ENCODE results near the gene CCL5. TPM values are rescaled to one million over a fixed set of nuclear protein-coding genes. Genes with fewer than 3 reads are reported as not detected.

Gene CCL5
- total and polyA plus RNA-seq, 2 experiments from 2014 or later: not detected

DNA sequence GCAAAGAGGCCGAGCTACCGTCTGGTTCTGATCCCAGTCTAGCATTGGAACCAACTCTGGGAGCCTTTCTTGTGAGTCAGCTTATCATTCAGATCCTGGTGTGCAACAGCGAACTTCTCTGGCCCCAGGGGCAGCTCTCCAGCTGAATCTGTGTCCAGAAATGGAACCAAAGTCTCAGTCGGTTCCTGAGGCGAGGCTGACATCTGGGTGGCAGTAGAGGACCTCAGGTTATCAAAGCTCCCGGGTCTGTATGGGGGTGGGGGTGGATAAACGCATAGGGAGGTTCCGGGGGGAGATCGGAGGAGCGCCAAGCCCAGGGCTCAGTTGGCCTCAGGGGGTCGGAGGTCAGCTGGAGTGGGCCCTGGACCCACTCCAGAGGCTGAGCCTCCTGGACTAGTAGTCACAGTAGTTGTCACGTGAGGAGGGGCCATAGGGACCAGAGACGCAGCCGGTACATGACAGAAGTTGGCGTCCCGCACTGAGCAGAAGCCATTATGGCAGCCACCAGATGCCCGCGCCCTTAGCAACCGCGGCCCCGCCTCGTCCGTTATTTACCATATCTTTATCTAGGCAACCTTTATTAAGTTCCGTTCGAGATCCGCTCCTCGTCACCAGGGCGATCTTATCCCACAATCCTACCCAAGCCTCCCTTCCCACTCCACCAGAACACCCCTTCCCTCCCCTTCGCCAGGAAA, 37.5 kb upstream of the CCL5 start:
- TF ChIP-seq, protein P1, sequence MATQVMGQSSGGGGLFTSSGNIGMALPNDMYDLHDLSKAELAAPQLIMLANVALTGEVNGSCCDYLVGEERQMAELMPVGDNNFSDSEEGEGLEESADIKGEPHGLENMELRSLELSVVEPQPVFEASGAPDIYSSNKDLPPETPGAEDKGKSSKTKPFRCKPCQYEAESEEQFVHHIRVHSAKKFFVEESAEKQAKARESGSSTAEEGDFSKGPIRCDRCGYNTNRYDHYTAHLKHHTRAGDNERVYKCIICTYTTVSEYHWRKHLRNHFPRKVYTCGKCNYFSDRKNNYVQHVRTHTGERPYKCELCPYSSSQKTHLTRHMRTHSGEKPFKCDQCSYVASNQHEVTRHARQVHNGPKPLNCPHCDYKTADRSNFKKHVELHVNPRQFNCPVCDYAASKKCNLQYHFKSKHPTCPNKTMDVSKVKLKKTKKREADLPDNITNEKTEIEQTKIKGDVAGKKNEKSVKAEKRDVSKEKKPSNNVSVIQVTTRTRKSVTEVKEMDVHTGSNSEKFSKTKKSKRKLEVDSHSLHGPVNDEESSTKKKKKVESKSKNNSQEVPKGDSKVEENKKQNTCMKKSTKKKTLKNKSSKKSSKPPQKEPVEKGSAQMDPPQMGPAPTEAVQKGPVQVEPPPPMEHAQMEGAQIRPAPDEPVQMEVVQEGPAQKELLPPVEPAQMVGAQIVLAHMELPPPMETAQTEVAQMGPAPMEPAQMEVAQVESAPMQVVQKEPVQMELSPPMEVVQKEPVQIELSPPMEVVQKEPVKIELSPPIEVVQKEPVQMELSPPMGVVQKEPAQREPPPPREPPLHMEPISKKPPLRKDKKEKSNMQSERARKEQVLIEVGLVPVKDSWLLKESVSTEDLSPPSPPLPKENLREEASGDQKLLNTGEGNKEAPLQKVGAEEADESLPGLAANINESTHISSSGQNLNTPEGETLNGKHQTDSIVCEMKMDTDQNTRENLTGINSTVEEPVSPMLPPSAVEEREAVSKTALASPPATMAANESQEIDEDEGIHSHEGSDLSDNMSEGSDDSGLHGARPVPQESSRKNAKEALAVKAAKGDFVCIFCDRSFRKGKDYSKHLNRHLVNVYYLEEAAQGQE (IDR thresholded peaks at IDR 0.05; ENCODE audit: unreplicated experiment): no peak
- no peak for TF ChIP-seq CREB1 (CRISPR knock-in tag; IDR thresholded peaks at IDR 0.05; ENCODE audit: low read depth)
- TF ChIP-seq, protein P2, sequence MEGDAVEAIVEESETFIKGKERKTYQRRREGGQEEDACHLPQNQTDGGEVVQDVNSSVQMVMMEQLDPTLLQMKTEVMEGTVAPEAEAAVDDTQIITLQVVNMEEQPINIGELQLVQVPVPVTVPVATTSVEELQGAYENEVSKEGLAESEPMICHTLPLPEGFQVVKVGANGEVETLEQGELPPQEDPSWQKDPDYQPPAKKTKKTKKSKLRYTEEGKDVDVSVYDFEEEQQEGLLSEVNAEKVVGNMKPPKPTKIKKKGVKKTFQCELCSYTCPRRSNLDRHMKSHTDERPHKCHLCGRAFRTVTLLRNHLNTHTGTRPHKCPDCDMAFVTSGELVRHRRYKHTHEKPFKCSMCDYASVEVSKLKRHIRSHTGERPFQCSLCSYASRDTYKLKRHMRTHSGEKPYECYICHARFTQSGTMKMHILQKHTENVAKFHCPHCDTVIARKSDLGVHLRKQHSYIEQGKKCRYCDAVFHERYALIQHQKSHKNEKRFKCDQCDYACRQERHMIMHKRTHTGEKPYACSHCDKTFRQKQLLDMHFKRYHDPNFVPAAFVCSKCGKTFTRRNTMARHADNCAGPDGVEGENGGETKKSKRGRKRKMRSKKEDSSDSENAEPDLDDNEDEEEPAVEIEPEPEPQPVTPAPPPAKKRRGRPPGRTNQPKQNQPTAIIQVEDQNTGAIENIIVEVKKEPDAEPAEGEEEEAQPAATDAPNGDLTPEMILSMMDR (conservative IDR thresholded peaks at IDR 0.05; ENCODE audit: low read depth in 2 of 2): no peak
- TF ChIP-seq ZNF331 (CRISPR knock-in tag; IDR thresholded peaks at IDR 0.05; ENCODE audit: low read depth): no peak
- H3K27me3 ChIP-seq (ENCODE audit: insufficient read depth): no peaks in the 10 kb centered on the region
- H3K27ac ChIP-seq (ENCODE audit: low read depth): no peak overlapping the region
- no peaks in the 10 kb centered on the region for H3F3A ChIP-seq (replicated peaks; ENCODE audit: low read depth)
- H3K27ac Mint-ChIP-seq: no peak overlapping the region
- peaks cover 2% of the 10 kb centered on the region; the same call in 1 of the 3 replicates for H3K4me1 Mint-ChIP-seq
- no peaks in the 10 kb centered on the region for H3K79me2 ChIP-seq (replicated peaks; ENCODE audit: insufficient read depth)
- H3K9me3 Mint-ChIP-seq: peaks cover 45% of the 10 kb centered on the region
- H4K20me1 ChIP-seq (replicated peaks; ENCODE audit: insufficient read depth): no peaks in the 10 kb centered on the region; the same call in 1 of the 2 replicates
- peaks cover 40% of the 10 kb centered on the region for H3K36me3 Mint-ChIP-seq (ENCODE audit: low read depth)
- H3K4me1 ChIP-seq (ENCODE audit: insufficient read depth): no peaks in the 10 kb centered on the region
- no peak overlapping the region for H3K4me3 Mint-ChIP-seq
- ATAC-seq (no peak), DNase-seq (ENCODE audit: low spot score) (no peak)
- H3K27me3 Mint-ChIP-seq (ENCODE audit: insufficient read depth, low read depth, poor library complexity): no peaks in the 10 kb centered on the region
- H3K36me3 ChIP-seq (ENCODE audit: insufficient read depth): no peaks in the 10 kb centered on the region
- H3K4me3 ChIP-seq: no peak overlapping the region
- H2AFZ ChIP-seq: no peak overlapping the region
- 0 out of 2 replicates have a peak, but pooled peaks cover 3% of the 10 kb centered on the region for H3K9me2 ChIP-seq (ENCODE audit: insufficient read depth)
- H3K4me2 ChIP-seq: no peak overlapping the region

DNA sequence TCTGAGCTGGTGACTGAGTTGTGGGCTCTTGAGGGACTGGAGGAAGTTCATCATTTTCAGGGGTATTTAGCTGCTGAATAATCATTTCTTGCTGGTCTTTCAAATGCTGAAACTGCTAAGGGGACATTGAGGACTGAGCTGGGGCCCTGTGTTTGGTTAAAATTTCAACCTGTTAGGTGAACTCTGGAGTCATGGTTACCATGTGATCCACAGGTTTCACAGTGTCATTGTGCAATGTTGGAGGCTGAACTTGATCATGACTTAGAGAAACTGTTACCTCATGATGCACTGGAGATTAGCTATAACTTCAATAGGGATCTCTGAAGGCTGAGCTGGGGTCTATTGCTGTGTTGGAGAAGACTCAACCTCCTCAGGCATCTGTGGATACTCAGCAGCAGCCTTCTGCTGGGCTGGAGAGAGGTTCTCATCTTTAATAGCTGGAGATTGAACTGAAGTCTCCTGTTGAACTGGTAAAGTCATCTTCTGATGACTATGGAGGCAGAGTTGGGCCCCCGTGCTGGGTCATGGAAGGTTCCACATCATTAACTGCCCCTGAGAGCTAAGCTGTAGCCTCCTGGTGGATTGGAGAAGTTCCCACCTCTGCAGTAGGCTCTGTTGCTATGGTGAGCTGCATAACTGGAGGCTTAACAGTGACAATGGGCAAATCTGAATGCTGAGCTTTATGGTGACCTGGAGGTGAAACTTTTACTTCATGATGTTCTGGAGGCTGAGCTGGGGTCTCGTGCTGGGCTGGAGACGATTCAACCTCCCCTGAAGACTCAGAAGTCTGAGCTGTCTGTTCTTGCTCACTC, 35.2 kb upstream of the CCL5 start:
- peaks cover 44% of the 10 kb centered on the region for H3K36me3 Mint-ChIP-seq (ENCODE audit: low read depth)
- Histone ChIP-seq H3K27ac (ENCODE audit: low read depth) (no peak overlapping the region), H3K36me3 (ENCODE audit: insufficient read depth) (no peaks in the 10 kb centered on the region), H3K9me2 (ENCODE audit: insufficient read depth) (0 out of 2 replicates have a peak, but pooled peaks cover 3% of the 10 kb centered on the region), H3K79me2 (replicated peaks; ENCODE audit: insufficient read depth) (no peaks in the 10 kb centered on the region), H3F3A (replicated peaks; ENCODE audit: low read depth) (no peaks in the 10 kb centered on the region), H4K20me1 (replicated peaks; ENCODE audit: insufficient read depth) (no peaks in the 10 kb centered on the region), H3K27me3 (ENCODE audit: insufficient read depth) (no peaks in the 10 kb centered on the region), H2AFZ (no peak overlapping the region), H3K4me1 (ENCODE audit: insufficient read depth) (no peaks in the 10 kb centered on the region), H3K4me2 (no peak overlapping the region), H3K4me3 (no peak overlapping the region)
- no peaks in the 10 kb centered on the region for H3K4me1 Mint-ChIP-seq
- H3K27me3 Mint-ChIP-seq (ENCODE audit: insufficient read depth, low read depth, poor library complexity): peaks cover 3% of the 10 kb centered on the region
- no peak overlapping the region for H3K27ac Mint-ChIP-seq
- H3K9me3 Mint-ChIP-seq: peaks cover 59% of the 10 kb centered on the region
- TF ChIP-seq EZH2 (IDR thresholded peaks at IDR 0.05; ENCODE audit: low read depth, unreplicated experiment) (no peak), CREB1 (CRISPR knock-in tag; IDR thresholded peaks at IDR 0.05; ENCODE audit: low read depth) (no peak), STAT1 (IDR thresholded peaks at IDR 0.05; ENCODE audit: unreplicated experiment) (no peak), JUNB (IDR thresholded peaks at IDR 0.05; ENCODE audit: unreplicated experiment) (no peak)
- TF ChIP-seq, protein P2 (conservative IDR thresholded peaks at IDR 0.05; ENCODE audit: low read depth in 2 of 2): no peak
- TF ChIP-seq, protein P1 (IDR thresholded peaks at IDR 0.05; ENCODE audit: unreplicated experiment): no peak
- H3K4me3 Mint-ChIP-seq: no peak overlapping the region
- no peak for DNase-seq (ENCODE audit: low spot score)
- no peak for ATAC-seq

Measured in GM23338 (cell line).